Ectodermal cell (in vitro differentiated cells): ENCODE results near the gene SLC8B1.

Source experiments
- H3K27ac ChIP-seq: 2 replicates; pipeline ENCODE4 v1.7.0; 2013; ENCODE audit warnings: mild to moderate bottlenecking, low read depth, low read length; ENCODE audit not compliant: insufficient read depth, poor library complexity, severe bottlenecking
- H3K27me3 ChIP-seq: 2 replicates; pipeline ENCODE4 v1.7.0; 2013; ENCODE audit warnings: mild to moderate bottlenecking, low read length; ENCODE audit not compliant: insufficient read depth, control insufficient read depth, poor library complexity, severe bottlenecking
- H3K36me3 ChIP-seq: one replicate; pipeline ENCODE4 v1.7.0; 2013; ENCODE audit warnings: low read length; ENCODE audit not compliant: control insufficient read depth, insufficient read depth
- H3K4me1 ChIP-seq: one replicate; pipeline ENCODE4 v1.7.0; 2013; ENCODE audit warnings: low read length; ENCODE audit not compliant: control insufficient read depth, insufficient read depth
- H3K4me3 ChIP-seq: 2 replicates; pipeline ENCODE4 v1.7.0; 2013; ENCODE audit warnings: low read depth, low read length, control low read depth; ENCODE audit not compliant: insufficient read depth
- H3K9me3 ChIP-seq: 2 replicates; pipeline ENCODE4 v1.7.0; 2013; ENCODE audit warnings: mild to moderate bottlenecking, low read length, moderate library complexity; ENCODE audit not compliant: control insufficient read depth
- WGBS, 2 experiments: methylation state at CpG; one replicate each; pipeline ENCODE4 v1.1.7; 2013; ENCODE audit warnings: missing lambda C conversion rate in 2 of 2; 5-methylcytosine and 5-hydroxymethylcytosine counted together

The SLC8B1 gene

GRCh38 chr12:113286712-113287111 lies 48.2 kb downstream of the SLC8B1 start:
- no peak overlapping the region for H3K27ac ChIP-seq
- H3K36me3 ChIP-seq: no peaks in the 10 kb centered on the region
- no peak overlapping the region for H3K4me3 ChIP-seq
- 89 to 90% methylated on average over 11 of the region's 11 CpGs for WGBS, 2 experiments
- no peaks in the 10 kb centered on the region for H3K9me3 ChIP-seq
- H3K4me1 ChIP-seq: peaks cover 12% of the 10 kb centered on the region
- no peaks in the 10 kb centered on the region for H3K27me3 ChIP-seq

DNA sequence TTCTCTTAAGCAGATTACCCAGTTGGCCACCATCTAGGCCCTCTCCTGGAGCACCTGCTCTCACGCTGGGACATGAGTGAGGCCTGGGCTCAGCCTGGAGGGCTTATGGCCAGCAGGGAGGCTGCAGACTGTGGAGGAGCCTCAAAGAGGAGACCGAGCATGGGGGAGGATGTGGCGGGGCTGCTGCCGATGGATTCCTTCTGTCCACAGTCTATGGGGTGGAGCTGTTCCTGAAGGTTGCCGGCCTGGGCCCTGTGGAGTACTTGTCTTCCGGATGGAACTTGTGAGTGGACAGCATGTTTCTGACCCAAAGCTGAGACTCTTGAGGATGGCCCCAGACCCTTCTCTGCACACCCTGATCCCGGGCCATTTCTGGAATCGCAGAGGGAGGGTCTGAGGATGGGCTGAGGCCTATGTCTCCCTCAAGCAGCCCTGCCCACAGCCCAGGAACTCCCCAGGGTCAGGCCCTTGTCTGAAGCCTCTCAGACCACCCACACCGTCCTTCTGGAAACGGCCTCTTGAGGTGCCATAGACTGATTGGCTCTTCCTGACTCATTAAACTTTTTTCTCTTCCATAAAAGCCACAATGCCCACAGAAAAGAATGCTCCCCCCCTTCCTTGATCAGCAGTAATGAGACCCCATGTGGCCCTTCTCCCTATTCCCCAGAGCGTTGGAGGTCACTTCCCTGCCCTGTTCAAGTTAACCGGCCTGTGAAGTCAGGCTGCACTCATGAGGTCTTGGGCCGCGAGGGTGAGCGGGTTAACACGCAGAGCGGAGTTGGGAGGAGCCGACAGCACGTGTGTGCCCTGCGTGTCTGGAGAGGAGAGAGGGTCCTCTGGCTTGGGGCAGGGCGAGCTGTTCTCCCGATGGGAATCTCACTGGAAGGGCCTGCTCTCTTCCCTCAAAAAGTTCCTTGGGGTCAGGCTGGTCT lies 49.0 kb downstream of the SLC8B1 start:
- Histone ChIP-seq H3K27ac (no peak overlapping the region), H3K36me3 (no peaks in the 10 kb centered on the region), H3K9me3 (no peaks in the 10 kb centered on the region), H3K4me3 (no peak overlapping the region), H3K4me1 (peaks cover 12% of the 10 kb centered on the region), H3K27me3 (no peaks in the 10 kb centered on the region)
- 91 to 93% methylated on average over 22 of the region's 22 CpGs for WGBS, 2 experiments

GRCh38 chr12:113284751-113285150 lies 50.2 kb downstream of the SLC8B1 start:
- Histone ChIP-seq H3K4me1 (peaks cover 12% of the 10 kb centered on the region), H3K27ac (no peak overlapping the region), H3K36me3 (no peaks in the 10 kb centered on the region), H3K4me3 (no peak overlapping the region), H3K9me3 (no peaks in the 10 kb centered on the region), H3K27me3 (no peaks in the 10 kb centered on the region)
- WGBS, 2 experiments: 90 to 92% methylated on average over 13 of the region's 13 CpGs

DNA sequence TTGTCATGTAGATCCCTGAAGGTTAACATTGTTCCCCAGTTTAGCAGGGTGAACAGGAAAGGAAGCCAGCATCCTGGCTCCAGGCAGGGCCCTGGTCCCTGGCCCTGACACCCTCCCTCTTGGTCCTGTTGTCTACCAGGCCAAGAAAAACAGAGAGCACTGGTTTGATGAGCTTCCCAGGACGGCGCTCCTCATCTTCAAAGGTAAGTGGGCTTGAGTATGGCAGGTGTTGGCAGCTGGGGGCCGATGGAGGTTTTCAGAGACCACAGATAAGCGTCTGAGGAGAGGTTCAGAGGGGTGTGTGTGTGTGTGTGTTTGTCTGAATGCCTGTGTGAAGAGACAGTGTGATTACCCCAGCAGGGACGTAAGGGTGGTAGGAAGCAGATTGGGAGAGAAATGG lies 56.3 kb downstream of the SLC8B1 start:
- Histone ChIP-seq H3K27me3 (no peaks in the 10 kb centered on the region), H3K4me1 (peaks cover 5% of the 10 kb centered on the region), H3K9me3 (no peaks in the 10 kb centered on the region), H3K4me3 (no peak overlapping the region), H3K27ac (no peak overlapping the region), H3K36me3 (no peaks in the 10 kb centered on the region)
- 87 to 90% methylated on average over 5 of the region's 5 CpGs for WGBS, 2 experiments

DNA sequence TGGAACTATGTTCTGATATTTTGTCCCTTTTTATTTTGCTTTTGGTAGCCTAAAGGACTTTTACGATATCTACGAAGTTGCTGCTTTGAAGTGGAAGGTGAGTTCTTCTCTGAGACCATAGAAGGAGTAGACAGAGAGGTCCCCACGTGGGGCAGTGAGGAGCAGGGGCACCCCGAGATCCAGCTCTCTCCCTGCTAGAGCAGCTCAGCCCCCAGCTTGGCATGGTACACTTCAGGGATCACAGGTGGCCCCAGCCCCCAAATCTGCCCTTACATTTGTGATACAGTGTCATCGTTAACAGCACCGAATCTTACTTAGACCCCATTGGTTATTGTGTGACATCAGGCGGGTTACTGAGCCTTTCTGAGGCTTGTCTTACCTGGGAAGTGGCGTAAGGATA lies 56.8 kb downstream of the SLC8B1 start:
- 90 to 92% methylated on average over 8 of the region's 8 CpGs for WGBS, 2 experiments
- Histone ChIP-seq H3K4me3 (no peak overlapping the region), H3K36me3 (no peaks in the 10 kb centered on the region), H3K27me3 (no peaks in the 10 kb centered on the region), H3K9me3 (no peaks in the 10 kb centered on the region), H3K27ac (no peak overlapping the region), H3K4me1 (peaks cover 5% of the 10 kb centered on the region)

GRCh38 chr12:113277511-113277910 lies 57.4 kb downstream of the SLC8B1 start:
- Histone ChIP-seq H3K27ac (no peak overlapping the region), H3K4me3 (no peak overlapping the region), H3K36me3 (no peaks in the 10 kb centered on the region), H3K4me1 (peaks cover 5% of the 10 kb centered on the region), H3K9me3 (no peaks in the 10 kb centered on the region), H3K27me3 (no peaks in the 10 kb centered on the region)
- WGBS, 2 experiments: 89 to 95% methylated on average over 5 of the region's 5 CpGs

DNA sequence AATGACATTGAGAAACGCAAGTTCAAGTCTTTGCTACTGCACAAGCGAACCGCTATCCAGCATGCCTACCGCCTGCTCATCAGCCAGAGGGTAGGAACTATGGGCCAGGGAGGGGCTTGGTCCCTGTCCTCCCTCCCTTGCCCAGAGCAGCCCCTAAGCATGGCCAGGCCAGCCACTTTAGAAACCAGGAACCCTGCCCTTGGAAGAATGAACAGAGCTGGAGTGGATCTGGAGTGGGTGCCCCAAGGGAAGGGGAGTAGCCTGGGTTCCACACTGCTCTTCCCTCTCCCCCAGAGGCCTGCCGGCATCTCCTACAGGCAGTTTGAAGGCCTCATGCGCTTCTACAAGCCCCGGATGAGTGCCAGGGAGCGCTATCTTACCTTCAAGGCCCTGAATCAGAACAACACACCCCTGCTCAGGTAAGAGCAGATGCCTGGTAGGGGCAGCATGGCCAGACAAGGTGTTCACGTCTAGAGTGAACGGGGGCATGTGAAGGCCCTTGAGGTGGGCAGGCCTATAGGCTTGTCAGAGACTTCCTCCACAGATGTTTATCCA lies 57.9 kb downstream of the SLC8B1 start:
- no peaks in the 10 kb centered on the region for H3K27me3 ChIP-seq
- no peaks in the 10 kb centered on the region for H3K9me3 ChIP-seq
- peaks cover 9% of the 10 kb centered on the region for H3K4me1 ChIP-seq
- H3K27ac ChIP-seq: no peak overlapping the region
- no peak overlapping the region for H3K4me3 ChIP-seq
- no peaks in the 10 kb centered on the region for H3K36me3 ChIP-seq
- WGBS, 2 experiments: 94 to 95% methylated on average over 10 of the region's 10 CpGs

GRCh38 chr12:113276306-113276705 lies 58.6 kb downstream of the SLC8B1 start:
- no peak overlapping the region for H3K27ac ChIP-seq
- H3K36me3 ChIP-seq: no peaks in the 10 kb centered on the region
- no peaks in the 10 kb centered on the region for H3K9me3 ChIP-seq
- H3K4me1 ChIP-seq: peaks cover 13% of the 10 kb centered on the region
- WGBS, 2 experiments: 69 to 75% methylated on average over 7 to 8 of the region's 8 CpGs
- no peak overlapping the region for H3K4me3 ChIP-seq
- H3K27me3 ChIP-seq: no peaks in the 10 kb centered on the region

DNA sequence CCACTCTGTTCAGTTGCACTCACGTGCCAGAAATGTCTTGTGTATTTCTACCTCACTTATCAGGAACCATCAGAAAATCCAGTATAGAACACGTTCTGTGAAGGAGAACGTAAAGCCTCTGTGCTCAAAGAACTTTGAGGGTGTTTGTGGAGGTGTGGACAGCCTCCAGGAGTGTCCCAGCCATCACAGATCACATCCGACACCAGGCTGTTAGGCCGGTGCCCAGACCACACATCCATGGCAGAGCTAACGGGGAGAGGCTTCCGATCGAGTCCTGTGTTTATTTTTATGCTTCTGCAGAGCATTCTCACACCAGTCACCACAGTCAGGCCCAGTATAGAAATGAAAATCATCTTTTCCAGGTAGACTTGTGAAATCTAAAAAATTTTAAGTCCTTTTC lies 60.1 kb downstream of the SLC8B1 start:
- WGBS, 2 experiments: 96% methylated on average over 8 of the region's 8 CpGs
- no peak overlapping the region for H3K4me3 ChIP-seq
- no peaks in the 10 kb centered on the region for H3K9me3 ChIP-seq
- H3K36me3 ChIP-seq: no peaks in the 10 kb centered on the region
- no peaks in the 10 kb centered on the region for H3K27me3 ChIP-seq
- peaks cover 13% of the 10 kb centered on the region for H3K4me1 ChIP-seq
- H3K27ac ChIP-seq: no peak overlapping the region

- Histone ChIP-seq H3K27me3 (no peaks in the 10 kb centered on the region), H3K27ac (no peak overlapping the region), H3K9me3 (no peaks in the 10 kb centered on the region), H3K36me3 (no peaks in the 10 kb centered on the region), H3K4me3 (no peak overlapping the region), H3K4me1 (peaks cover 13% of the 10 kb centered on the region)
- 90 to 92% methylated on average over 13 of the region's 13 CpGs for WGBS, 2 experiments
These were observed 61.7 kb downstream of the SLC8B1 start for GRCh38 chr12:113273053-113273725.
